Measurements from ENCODE around the gene ZNF366.

ZNF366 gene

DNA sequence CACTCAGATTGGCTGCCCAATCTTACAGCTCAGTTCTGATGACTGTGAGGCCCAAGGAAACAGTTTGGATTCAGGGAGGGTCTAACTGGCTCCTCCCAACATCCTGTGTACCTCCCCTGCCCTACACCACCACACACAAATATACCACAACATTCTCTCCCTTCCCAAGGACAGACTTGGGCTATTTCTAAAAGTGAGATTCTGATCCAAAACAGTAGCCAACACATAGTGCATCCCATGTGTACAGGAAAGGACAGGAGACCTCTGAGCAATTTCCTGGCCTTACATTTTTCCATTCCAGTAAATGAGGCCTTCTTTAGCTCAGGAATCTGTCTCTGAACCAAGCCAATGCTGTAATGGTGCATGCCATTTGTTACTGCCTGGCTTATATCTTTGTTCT is 20.8 kb downstream of the ZNF366 start:
- TF ChIP-seq, protein P1, sequence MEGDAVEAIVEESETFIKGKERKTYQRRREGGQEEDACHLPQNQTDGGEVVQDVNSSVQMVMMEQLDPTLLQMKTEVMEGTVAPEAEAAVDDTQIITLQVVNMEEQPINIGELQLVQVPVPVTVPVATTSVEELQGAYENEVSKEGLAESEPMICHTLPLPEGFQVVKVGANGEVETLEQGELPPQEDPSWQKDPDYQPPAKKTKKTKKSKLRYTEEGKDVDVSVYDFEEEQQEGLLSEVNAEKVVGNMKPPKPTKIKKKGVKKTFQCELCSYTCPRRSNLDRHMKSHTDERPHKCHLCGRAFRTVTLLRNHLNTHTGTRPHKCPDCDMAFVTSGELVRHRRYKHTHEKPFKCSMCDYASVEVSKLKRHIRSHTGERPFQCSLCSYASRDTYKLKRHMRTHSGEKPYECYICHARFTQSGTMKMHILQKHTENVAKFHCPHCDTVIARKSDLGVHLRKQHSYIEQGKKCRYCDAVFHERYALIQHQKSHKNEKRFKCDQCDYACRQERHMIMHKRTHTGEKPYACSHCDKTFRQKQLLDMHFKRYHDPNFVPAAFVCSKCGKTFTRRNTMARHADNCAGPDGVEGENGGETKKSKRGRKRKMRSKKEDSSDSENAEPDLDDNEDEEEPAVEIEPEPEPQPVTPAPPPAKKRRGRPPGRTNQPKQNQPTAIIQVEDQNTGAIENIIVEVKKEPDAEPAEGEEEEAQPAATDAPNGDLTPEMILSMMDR (conservative IDR thresholded peaks at IDR 0.05; ENCODE audit: low read depth, low read length) = no peak
- no peak overlapping the region for H3K27ac ChIP-seq
- H3K4me3 ChIP-seq (IDR thresholded peaks at IDR 0.05; ENCODE audit: insufficient read depth, low read depth, low read length) = no peak overlapping the region
- no peaks in the 10 kb centered on the region for H3K27me3 ChIP-seq (ENCODE audit: insufficient read depth, low read depth)
- H3K79me2 ChIP-seq (ENCODE audit: insufficient read depth, low read depth) = no peaks in the 10 kb centered on the region
- no peak overlapping the region for H3K4me2 ChIP-seq
- no peaks in the 10 kb centered on the region for H4K20me1 ChIP-seq (ENCODE audit: insufficient read depth)
- H3K4me1 ChIP-seq (ENCODE audit: low read depth, poor library complexity, severe bottlenecking) = no peaks in the 10 kb centered on the region
- H3K9ac ChIP-seq = no peak overlapping the region
- no peak overlapping the region for H2AFZ ChIP-seq (ENCODE audit: low read depth)
- no peaks in the 10 kb centered on the region for H3K36me3 ChIP-seq (ENCODE audit: insufficient read depth)

DNA sequence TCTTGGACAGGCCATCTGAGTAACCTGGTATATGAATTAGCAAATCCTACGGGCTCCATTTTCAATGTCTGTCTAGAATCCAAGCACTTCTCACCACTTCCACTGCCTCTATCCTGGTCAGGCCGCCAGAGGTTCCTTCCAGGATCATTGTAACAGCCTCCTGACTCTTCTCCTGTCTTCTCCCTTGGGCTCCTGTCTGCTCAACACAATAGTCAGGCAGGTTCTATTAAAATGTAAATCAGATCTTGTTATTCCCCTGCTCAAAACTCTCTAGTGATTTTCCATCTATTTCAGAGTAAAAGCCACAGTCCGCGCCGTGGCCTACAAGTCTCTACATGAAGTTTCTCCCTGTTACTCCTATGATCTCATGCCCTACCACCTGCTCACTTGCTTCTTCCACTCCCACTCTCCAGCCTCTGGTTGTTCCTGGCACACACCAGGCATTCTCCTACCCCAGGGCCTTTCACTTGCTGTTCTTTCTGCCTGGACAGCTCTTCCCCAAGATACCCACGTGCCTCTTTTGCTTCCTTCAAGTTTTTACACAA is 21.7 kb downstream of the ZNF366 start:
- Histone ChIP-seq H3K27ac (no peak overlapping the region), H3K79me2 (ENCODE audit: insufficient read depth, low read depth) (no peaks in the 10 kb centered on the region), H2AFZ (ENCODE audit: low read depth) (no peak overlapping the region)

DNA sequence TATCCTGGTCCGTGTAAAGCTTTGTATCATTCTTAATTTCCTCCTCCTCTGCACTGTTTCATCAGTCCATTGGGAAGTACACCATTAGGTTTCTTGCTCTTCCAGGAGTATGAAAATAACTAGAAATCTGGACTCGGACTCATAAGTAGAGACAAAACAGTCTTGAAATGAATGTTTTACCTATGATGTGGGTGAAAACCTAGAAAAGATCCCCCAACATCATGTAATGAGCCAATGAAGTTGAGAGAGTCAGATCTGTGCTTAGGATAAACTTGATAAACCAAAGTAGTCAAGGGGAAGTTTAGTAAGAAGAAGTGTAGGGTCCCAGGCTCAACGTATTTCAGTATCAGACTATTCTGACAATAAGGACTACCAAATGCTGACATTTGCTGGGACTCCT is 25.2 kb downstream of the ZNF366 start:
- no peaks in the 10 kb centered on the region for H3K4me1 ChIP-seq (ENCODE audit: low read depth, poor library complexity, severe bottlenecking)
- no peak overlapping the region for H3K9ac ChIP-seq
- H3K79me2 ChIP-seq (ENCODE audit: insufficient read depth, low read depth) = no peaks in the 10 kb centered on the region
- TF ChIP-seq, protein P1 (conservative IDR thresholded peaks at IDR 0.05; ENCODE audit: low read depth, low read length) = no peak
- no peaks in the 10 kb centered on the region for H3K36me3 ChIP-seq (ENCODE audit: insufficient read depth)
- no peaks in the 10 kb centered on the region for H3K27me3 ChIP-seq (ENCODE audit: insufficient read depth, low read depth)
- H3K4me3 ChIP-seq (IDR thresholded peaks at IDR 0.05; ENCODE audit: insufficient read depth, low read depth, low read length) = no peak overlapping the region
- no peak overlapping the region for H2AFZ ChIP-seq (ENCODE audit: low read depth)
- no peak overlapping the region for H3K27ac ChIP-seq
- no peaks in the 10 kb centered on the region for H4K20me1 ChIP-seq (ENCODE audit: insufficient read depth)
- H3K4me2 ChIP-seq = no peak overlapping the region

More for the DNA sequence above, 21.7 kb downstream of the ZNF366 start:
- Histone ChIP-seq H3K4me3 (IDR thresholded peaks at IDR 0.05; ENCODE audit: insufficient read depth, low read depth, low read length) (no peak overlapping the region), H3K9ac (no peak overlapping the region), H3K36me3 (ENCODE audit: insufficient read depth) (no peaks in the 10 kb centered on the region), H4K20me1 (ENCODE audit: insufficient read depth) (no peaks in the 10 kb centered on the region), H3K4me1 (ENCODE audit: low read depth, poor library complexity, severe bottlenecking) (no peaks in the 10 kb centered on the region), H3K27me3 (ENCODE audit: insufficient read depth, low read depth) (no peaks in the 10 kb centered on the region), H3K4me2 (no peak overlapping the region)
- TF ChIP-seq, protein P1 (conservative IDR thresholded peaks at IDR 0.05; ENCODE audit: low read depth, low read length) = no peak

DNA sequence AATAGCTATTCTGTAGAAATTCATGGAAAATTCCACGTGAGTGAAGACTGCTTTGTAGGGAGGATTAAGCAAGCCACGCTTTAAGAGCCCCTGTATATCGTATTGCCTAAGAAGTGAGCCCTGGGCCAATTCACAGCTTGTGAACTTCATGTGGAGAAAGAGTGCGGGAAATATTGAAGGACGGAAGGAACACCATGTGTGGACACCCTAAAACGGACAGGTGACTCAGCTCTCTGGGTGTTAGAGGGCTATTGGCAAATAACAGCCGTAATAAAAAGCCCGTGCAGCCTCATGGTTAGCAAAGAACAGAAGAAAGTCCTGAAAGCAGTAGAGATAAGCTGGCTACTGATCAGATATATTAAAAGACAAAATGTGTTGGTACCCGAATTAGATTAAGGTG is 26.4 kb downstream of the ZNF366 start:
- H3K36me3 ChIP-seq (ENCODE audit: insufficient read depth) = no peaks in the 10 kb centered on the region
- no peak overlapping the region for H3K4me3 ChIP-seq (IDR thresholded peaks at IDR 0.05; ENCODE audit: insufficient read depth, low read depth, low read length)
- H4K20me1 ChIP-seq (ENCODE audit: insufficient read depth) = no peaks in the 10 kb centered on the region
- H3K4me2 ChIP-seq = no peak overlapping the region
- H3K27me3 ChIP-seq (ENCODE audit: insufficient read depth, low read depth) = no peaks in the 10 kb centered on the region
- no peaks in the 10 kb centered on the region for H3K4me1 ChIP-seq (ENCODE audit: low read depth, poor library complexity, severe bottlenecking)
- H3K27ac ChIP-seq = no peak overlapping the region
- H3K9ac ChIP-seq = no peak overlapping the region
- no peaks in the 10 kb centered on the region for H3K79me2 ChIP-seq (ENCODE audit: insufficient read depth, low read depth)
- no peak overlapping the region for H2AFZ ChIP-seq (ENCODE audit: low read depth)
- TF ChIP-seq, protein P1 (conservative IDR thresholded peaks at IDR 0.05; ENCODE audit: low read depth, low read length) = no peak
